Coronary artery (tissue), 2 donors: Measurements from ENCODE around the gene MT3.

Source experiments
- DNase-seq: peaks from one replicate; pipeline ENCODE4 v3.0.0-alpha.2; 2017; ENCODE audit warnings: low spot score
- H3K27ac ChIP-seq, 2 donors: fragments of 200-600 bp; sonication (generic); one replicate each; pipeline ENCODE4 v1.5.1; 2016 to 2019
- H3K4me3 ChIP-seq: fragments of 200-600 bp; sonication (generic); 2 replicates; pipeline ENCODE4 v1.5.1; 2016; ENCODE audit warnings: mild to moderate bottlenecking, moderate library complexity
- TF ChIP-seq, protein P1 (sequence below): fragments of 200-600 bp; sonication (generic); IDR thresholded peaks from one replicate; pipeline ENCODE4 v1.5.1; 2019; ENCODE audit warnings: antibody characterized with exemption

The MT3 gene

DNA sequence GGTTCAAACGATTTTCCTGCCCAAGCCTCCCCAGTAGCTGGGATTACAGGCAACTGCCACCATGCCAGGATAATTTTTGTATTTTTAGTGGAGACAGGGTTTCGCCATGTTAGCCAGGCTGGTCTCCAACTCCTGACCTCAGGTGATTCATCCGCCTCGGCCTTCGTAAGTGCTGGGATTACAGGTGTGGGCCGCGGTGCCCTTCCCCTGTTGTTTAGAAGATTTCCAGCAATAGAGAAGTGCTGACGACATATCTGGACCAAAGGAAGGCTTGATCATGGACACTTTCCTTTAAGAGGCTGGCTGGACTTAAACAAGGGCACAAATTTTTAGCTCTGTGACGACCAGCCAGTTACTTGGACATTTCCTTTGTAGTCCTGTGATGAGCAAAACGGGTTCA, 41.9 kb downstream of the MT3 start:
- TF ChIP-seq, protein P1, sequence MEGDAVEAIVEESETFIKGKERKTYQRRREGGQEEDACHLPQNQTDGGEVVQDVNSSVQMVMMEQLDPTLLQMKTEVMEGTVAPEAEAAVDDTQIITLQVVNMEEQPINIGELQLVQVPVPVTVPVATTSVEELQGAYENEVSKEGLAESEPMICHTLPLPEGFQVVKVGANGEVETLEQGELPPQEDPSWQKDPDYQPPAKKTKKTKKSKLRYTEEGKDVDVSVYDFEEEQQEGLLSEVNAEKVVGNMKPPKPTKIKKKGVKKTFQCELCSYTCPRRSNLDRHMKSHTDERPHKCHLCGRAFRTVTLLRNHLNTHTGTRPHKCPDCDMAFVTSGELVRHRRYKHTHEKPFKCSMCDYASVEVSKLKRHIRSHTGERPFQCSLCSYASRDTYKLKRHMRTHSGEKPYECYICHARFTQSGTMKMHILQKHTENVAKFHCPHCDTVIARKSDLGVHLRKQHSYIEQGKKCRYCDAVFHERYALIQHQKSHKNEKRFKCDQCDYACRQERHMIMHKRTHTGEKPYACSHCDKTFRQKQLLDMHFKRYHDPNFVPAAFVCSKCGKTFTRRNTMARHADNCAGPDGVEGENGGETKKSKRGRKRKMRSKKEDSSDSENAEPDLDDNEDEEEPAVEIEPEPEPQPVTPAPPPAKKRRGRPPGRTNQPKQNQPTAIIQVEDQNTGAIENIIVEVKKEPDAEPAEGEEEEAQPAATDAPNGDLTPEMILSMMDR: no peak
- DNase-seq: no peak
- Histone ChIP-seq H3K27ac (peak overlapping the region; percentile 85 to 90), H3K4me3 (no peak overlapping the region)

DNA sequence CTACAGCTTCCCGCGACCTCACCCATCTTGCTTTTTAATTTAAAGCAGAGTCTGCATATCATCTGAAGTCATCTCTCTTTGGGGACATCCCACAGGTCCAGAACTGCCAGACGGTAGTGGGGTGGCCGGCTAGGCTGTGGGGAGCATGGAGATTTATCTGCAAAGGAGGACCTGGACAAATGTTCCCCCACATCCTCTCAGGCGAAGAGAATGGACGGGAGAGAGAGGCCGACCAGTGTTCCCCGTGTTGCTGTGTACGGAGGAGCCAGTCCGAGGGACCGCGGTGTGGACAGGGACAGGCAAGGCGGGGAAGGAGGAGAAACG, 42.5 kb downstream of the MT3 start:
- TF ChIP-seq, protein P1: no peak
- no peak for DNase-seq
- H3K27ac ChIP-seq: peak overlapping the region; percentile 85 to 90
- peak overlapping the region; percentile 72 for H3K4me3 ChIP-seq

DNA sequence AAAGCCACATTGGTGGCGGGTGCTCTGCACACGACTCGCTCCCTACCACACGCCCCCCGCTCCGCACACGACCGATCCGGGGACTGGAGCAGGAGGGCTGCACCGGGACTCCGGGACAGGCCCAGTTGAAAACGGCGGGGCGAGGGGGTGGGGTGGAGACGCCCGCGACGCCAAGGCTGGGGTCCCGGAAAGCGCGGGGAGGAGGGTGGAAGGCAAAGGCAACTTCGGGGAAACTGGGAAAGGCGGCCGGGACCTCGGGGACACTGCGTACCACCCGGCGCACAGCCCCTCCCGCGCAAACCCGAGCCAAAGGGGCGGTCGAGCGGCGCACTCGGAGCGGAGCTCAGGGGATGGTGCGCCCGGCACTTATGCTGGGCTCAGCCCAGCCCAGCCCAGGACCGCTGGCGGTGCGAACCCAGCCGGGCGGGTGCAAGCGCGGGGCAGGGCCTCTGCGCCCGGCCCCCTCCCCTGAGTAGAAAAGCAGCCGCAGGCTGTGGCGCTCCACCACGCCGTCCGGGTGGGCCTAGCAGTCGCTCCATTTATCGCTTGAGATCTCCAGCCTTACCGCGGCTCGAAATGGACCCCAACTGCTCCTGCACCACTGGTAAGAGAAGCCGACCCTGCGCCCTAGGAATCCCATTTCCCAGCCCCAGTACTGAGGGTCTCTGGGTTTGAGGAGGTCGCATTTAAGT, 43.0 kb downstream of the MT3 start, which contains the start of gene MT1M:
Gene MT1M (plus strand): TSS at position 504 of the 692 bp plus-strand sequence. CDS start 73 bp downstream, at position 577.
- TF ChIP-seq, protein P1: no peak
- peak within 1 kb of the TSS; percentile 72 for H3K4me3 ChIP-seq
- DNase-seq: peak; percentile 92
- H3K27ac ChIP-seq: peak within 1 kb of the TSS; percentile 85 to 90

DNA sequence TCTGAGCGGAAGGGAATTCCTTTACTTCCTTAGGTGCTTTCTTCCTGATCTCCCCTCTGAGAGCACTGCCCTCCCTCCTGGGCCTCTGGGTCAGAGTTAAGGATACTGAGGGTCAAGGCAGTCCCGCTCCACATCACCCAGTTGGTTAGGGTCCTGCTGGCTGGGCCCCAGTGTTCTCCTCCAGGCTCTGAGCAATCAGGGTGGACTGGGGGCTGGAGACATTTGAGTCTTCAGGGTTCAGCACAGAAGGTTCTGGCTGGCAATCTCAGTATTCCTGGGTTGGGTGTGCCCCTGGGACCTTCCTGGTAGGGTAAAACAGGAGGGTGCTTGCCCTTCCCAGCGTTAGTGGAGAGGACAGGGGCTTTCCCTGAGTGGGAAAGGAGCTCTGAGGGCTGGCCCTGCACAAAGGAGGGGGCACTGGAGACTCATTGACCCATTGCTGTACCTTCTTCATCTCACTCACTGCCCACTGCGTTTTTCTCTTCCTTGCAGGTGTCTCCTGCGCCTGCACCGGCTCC, 43.6 kb downstream of the MT3 start:
- no peak for DNase-seq
- peak overlapping the region; percentile 85 to 90 for H3K27ac ChIP-seq
- TF ChIP-seq, protein P1: no peak
- H3K4me3 ChIP-seq: peak overlapping the region; percentile 72

DNA sequence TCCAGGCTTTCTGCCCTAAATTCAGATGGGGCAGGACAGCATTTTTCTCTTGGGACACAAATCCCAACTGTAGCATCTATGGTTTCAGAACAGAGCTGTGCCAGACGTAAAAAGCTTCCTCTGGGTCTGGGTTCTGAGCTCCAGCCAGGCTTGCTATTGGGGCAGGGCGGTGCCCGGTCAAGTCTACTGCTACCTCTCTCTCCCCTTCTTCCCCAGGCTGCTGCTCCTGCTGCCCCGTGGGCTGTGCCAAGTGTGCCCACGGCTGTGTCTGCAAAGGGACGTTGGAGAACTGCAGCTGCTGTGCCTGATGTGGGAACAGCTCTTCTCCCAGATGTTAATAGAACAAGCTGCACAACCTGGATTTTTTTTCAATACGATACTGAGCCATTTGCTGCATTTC, 44.2 kb downstream of the MT3 start:
- peak overlapping the region; percentile 72 for H3K4me3 ChIP-seq
- DNase-seq: no peak
- H3K27ac ChIP-seq: peak overlapping the region; percentile 85 to 90
- TF ChIP-seq, protein P1: no peak

DNA sequence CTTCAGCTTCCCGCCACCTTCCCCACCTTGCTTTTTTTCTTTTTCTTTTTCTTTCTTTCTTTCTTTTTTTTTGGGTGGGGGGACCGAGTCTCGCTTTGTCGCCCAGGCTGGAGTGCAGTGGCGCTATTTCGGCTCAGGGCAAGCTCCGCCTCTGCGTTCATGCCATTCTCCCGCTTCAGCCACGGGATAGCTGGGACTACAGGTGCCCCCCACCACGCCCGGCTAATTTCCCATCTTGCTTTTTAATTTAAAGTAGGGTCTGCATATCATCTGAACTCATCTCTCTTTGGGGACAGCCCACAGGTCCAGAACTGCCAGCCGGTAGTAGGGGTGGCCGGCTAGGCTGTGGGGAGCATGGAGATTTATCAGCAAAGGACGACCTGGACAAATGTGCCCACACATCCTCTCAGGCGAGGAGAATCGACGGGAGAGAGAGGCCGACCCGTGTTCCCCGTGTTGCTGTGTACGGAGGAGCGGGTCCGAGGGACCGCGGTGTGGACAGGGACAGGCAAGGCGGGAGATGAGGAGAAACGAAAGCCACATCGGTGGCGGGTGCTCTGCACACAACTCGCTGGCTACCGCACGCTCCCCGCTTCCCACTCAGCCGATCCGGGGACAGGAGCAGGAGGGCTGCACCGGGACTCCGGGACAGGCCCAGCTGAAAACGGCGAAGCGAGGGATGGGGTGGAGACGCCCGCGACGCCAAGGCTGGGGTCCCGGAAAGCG, 45.5 kb downstream of the MT3 start:
- Histone ChIP-seq H3K4me3 (peak overlapping the region; percentile 54), H3K27ac (peak overlapping the region in 1 of 2 donors; percentile 41)
- DNase-seq: no peak

More for the DNA sequence above, 45.5 kb downstream of the MT3 start:
- TF ChIP-seq, protein P1: no peak
